ENCODE measurements around the gene SCN4B. TPM values are rescaled to one million over a fixed set of nuclear protein-coding genes. Genes with fewer than 3 reads are reported as not detected.

Gene SCN4B, protein sequence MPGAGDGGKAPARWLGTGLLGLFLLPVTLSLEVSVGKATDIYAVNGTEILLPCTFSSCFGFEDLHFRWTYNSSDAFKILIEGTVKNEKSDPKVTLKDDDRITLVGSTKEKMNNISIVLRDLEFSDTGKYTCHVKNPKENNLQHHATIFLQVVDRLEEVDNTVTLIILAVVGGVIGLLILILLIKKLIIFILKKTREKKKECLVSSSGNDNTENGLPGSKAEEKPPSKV
- 1 to 10 TPM in 3 of 6 donors, under 1 TPM in 3; 0.69 to 2.3 (median 1.0) TPM for total RNA-seq
- polyA plus RNA-seq, result 1 to 10 TPM in 1 of 2 donors, under 1 TPM in 1; 0.61 to 2.9 TPM

DNA sequence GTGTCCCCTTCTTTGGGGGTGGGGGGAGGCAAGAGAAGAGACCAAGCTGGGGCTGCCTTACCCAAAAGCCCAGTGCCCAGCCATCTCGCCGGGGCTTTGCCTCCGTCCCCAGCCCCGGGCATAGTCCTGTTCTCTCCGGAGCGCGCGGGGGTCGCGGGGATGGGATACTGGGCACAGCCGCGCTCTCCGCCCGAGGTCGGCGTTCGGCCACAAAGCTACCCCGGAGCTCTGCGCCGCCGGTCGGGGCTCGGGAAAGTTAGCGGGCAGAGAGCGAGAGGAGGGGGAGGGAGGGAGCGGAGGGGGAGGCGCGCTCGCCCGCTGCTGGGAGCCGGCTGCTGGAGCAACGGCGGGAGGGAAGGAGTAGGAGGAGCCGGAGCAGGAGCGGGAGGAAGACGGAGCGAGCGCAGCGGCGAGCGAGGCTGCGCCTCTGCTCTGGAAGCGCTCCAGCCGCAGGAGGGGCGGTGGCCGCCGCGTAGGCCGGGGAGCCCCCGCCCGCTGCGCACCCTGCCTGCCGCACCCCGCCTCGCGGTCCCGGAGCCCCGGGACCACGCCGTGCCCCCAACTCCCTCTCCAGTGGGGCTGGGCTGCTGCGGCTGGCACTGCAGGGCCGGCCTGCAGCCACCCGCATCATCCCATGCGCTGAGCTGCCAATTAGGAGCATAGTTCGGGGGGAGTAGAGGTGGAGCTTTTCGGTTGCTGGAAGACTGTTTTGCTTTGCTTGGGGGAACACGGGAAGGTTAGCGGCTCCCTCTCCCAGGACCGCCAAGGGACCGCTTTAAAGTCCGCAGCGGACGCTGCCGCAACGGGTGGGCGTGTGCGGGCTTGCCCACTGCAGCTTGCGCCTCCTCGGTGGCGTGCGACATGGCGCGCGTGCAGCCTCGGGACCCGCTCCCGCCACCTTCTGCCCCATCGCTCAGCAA, at the start of gene SCN4B:
SCN4B (minus strand) TSS at position 272 of the 920 bp plus-strand sequence; CDS start at position 122, 150 bp downstream.
- WGBS, 2 donors, result 1% methylated on average over 67 to 88 of the region's 88 CpGs
- peak within 1 kb of the TSS; percentile 18 to 57 (median 32) for H3K4me3 ChIP-seq
- H3K27ac ChIP-seq, result no peak within 1 kb of the TSS
- TF ChIP-seq, protein P1, sequence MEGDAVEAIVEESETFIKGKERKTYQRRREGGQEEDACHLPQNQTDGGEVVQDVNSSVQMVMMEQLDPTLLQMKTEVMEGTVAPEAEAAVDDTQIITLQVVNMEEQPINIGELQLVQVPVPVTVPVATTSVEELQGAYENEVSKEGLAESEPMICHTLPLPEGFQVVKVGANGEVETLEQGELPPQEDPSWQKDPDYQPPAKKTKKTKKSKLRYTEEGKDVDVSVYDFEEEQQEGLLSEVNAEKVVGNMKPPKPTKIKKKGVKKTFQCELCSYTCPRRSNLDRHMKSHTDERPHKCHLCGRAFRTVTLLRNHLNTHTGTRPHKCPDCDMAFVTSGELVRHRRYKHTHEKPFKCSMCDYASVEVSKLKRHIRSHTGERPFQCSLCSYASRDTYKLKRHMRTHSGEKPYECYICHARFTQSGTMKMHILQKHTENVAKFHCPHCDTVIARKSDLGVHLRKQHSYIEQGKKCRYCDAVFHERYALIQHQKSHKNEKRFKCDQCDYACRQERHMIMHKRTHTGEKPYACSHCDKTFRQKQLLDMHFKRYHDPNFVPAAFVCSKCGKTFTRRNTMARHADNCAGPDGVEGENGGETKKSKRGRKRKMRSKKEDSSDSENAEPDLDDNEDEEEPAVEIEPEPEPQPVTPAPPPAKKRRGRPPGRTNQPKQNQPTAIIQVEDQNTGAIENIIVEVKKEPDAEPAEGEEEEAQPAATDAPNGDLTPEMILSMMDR (IDR thresholded peaks at IDR 0.05), result no peak
- peaks cover 0 to 6% (median 5%) of the 10 kb centered on the region in 3 donors for H3K4me1 ChIP-seq
- peak; percentile 83 to 94 (median 89) for ATAC-seq
- intact Hi-C loops (cut with DNase I), result no loop called here
- no peaks in the 10 kb centered on the region for H3K27me3 ChIP-seq
- no peak for FAIRE-seq
- DNase-seq, result peak; percentile 47 to 84 (median 58)
- no peaks in the 10 kb centered on the region for H3K9me3 ChIP-seq
- H3K36me3 ChIP-seq, result no peaks in the 10 kb centered on the region

DNA sequence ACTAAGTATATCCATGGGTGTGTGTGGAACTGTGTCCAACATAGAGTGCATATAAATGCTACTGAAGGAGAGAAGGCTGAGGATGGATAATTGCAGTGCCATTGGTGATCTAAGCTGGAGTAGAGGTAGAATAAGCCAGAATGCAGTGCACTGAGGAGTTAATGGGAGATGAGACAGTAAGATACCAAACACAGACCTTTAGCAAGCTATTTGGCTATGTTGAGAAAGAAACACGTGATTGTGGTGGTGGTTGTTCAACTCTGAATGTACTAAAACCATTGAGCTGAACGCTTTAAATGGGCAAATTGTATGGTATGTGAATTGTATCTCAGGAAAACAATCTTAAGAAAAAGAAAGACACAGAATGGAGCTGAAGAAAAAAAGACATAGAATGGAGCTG, 49.3 kb upstream of the SCN4B start:
- no peak for FAIRE-seq

DNA sequence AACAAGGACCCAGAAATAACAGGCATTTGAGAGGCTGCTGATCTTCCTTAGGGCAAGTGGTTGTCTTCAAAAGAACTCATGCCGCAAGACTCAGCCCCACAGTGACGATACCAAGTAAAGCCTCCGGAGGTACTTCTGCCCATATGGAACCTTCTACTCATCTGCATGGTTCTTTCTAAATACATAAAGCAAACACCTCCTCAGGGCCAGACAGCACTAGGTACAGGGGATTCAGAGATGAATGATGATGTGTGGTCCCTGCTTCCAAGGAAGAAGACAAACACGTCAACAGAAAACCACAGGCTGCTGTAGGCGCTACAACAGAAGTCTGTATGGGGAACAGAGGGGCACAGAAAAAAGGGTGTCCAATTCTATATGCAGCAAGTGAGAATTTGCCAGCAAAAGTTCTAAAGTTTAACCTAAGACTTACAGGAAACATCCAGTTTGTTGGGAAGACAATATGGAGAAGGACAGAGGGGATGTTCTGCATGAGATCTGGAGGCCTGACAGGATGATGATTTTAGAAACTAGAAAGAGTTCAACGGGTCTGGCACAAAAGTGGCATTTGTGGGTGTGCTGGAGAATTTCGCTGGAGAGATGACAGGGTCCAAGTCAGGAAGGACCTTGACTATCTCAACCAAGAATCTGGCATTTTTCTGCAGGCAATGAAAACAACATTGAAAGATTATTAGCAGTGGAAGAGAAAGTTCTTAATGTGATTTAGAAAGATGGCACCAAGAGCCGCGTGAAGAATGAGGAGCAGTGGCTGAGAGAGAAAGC, 48.5 kb upstream of the SCN4B start:
- peaks cover 0 to 13% (median 6%) of the 10 kb centered on the region in 3 donors for H3K4me1 ChIP-seq
- no peak for ATAC-seq
- no peak for DNase-seq
- no peak overlapping the region for H3K27ac ChIP-seq
- intact Hi-C loops (cut with DNase I), result loop anchor here in 2 of 3 donors (10.0 kb wide), 2 partner anchors 74 to 84 kb away; no protein-coding TSS in a partner anchor
- TF ChIP-seq, protein P1 (IDR thresholded peaks at IDR 0.05), result no peak
- H3K4me3 ChIP-seq, result no peak overlapping the region
- H3K9me3 ChIP-seq, result no peaks in the 10 kb centered on the region
- 94 to 95% methylated on average over 9 of the region's 9 CpGs for WGBS, 2 donors
- no peaks in the 10 kb centered on the region for H3K36me3 ChIP-seq
- FAIRE-seq, result no peak
- H3K27me3 ChIP-seq, result no peaks in the 10 kb centered on the region

More for the DNA sequence above, 49.3 kb upstream of the SCN4B start:
- DNase-seq, result no peak
- Histone ChIP-seq H3K4me1 (peaks cover 0 to 13% (median 6%) of the 10 kb centered on the region in 3 donors), H3K27ac (no peak overlapping the region), H3K9me3 (no peaks in the 10 kb centered on the region), H3K36me3 (no peaks in the 10 kb centered on the region), H3K4me3 (no peak overlapping the region), H3K27me3 (no peaks in the 10 kb centered on the region)
- no peak for ATAC-seq
- TF ChIP-seq, protein P1 (IDR thresholded peaks at IDR 0.05), result no peak
- WGBS, 2 donors, result 87 to 93% methylated on average over 2 of the region's 2 CpGs
- intact Hi-C loops (cut with DNase I), result loop anchor here in 2 of 3 donors (10.0 kb wide), 2 partner anchors 73 to 83 kb away; no protein-coding TSS in a partner anchor

DNA sequence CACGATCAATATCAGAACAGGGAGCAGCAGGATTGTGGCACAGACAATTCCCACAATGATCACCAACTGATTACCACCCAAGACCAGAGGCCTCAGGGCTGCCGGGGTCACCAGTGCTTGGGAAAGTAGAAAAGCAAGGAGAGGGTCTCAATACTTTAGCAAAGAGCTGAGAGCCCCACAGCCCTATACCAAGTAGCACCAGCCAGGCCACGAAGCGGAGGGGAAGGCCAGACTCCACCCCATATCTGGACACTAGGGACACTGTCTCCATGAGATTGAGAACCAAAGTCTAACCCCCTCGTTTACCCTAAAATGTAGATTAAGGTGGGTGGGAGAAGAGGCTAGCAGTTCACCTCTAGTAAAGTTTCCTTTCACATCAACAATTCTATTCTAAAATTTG, 47.9 kb upstream of the SCN4B start:
- 84 to 89% methylated on average over 5 of the region's 5 CpGs for WGBS, 2 donors
- no peak overlapping the region for H3K4me3 ChIP-seq
- TF ChIP-seq, protein P1 (IDR thresholded peaks at IDR 0.05), result no peak
- H3K27ac ChIP-seq, result no peak overlapping the region
- intact Hi-C loops (cut with DNase I), result loop anchor here in 2 of 3 donors (10.0 kb wide), 2 partner anchors 74 to 84 kb away; no protein-coding TSS in a partner anchor
- peaks cover 3 to 15% (median 8%) of the 10 kb centered on the region in 3 donors for H3K4me1 ChIP-seq
- FAIRE-seq (no peak), ATAC-seq (no peak), DNase-seq (no peak)
- no peaks in the 10 kb centered on the region for H3K27me3 ChIP-seq
- H3K9me3 ChIP-seq, result no peaks in the 10 kb centered on the region
- H3K36me3 ChIP-seq, result no peaks in the 10 kb centered on the region
